Activated CD8-positive, alpha-beta memory T cell treated with anti-CD3 and anti-CD28 coated beads for 48 hours (primary cell): Measurements from ENCODE around the gene CCDC14.
"Not testable (repeated sequence)": the region's sequence is repeated elsewhere in the genome, so short reads cannot be mapped to it uniquely, and the experiment has no call there.

ENCODE experiments used
- DNase-seq, 3 experiments: peaks; one replicate each; pipeline ENCODE4 v3.0.0-alpha.2; 2020; ENCODE audit warnings: low read depth in 2 of 3, low spot score in 2 of 3

The CCDC14 gene

GRCh38 chr3:123966799-123967198, 5.8 kb upstream of the CCDC14 start:
- not testable (repeated sequence) for DNase-seq

GRCh38 chr3:123964793-123965192, 3.8 kb upstream of the CCDC14 start:
- DNase-seq, result not testable (repeated sequence)

- DNase-seq, result no peak
Observed at GRCh38 chr3:123961508-123961856, 453 bp upstream of the CCDC14 start.

GRCh38 chr3:123953735-123954134, 7.3 kb downstream of the CCDC14 start:
- DNase-seq, result no peak

- no peak for DNase-seq
Observed at GRCh38 chr3:123952844-123953520, 8.0 kb downstream of the CCDC14 start.

- DNase-seq, result no peak
Observed at GRCh38 chr3:123951522-123952447, 9.2 kb downstream of the CCDC14 start.

GRCh38 chr3:123949641-123950040, 11.4 kb downstream of the CCDC14 start:
- DNase-seq, result no peak

GRCh38 chr3:123948449-123948848, 12.6 kb downstream of the CCDC14 start:
- no peak for DNase-seq

GRCh38 chr3:123947482-123947881, 13.5 kb downstream of the CCDC14 start:
- DNase-seq, result no peak

- DNase-seq, result no peak
Observed at GRCh38 chr3:123941542-123941941, 19.5 kb downstream of the CCDC14 start.

GRCh38 chr3:123941121-123941520, 19.9 kb downstream of the CCDC14 start:
- DNase-seq, result no peak

GRCh38 chr3:123939706-123940105, 21.3 kb downstream of the CCDC14 start:
- DNase-seq, result no peak

GRCh38 chr3:123936400-123936799, 24.6 kb downstream of the CCDC14 start:
- no peak for DNase-seq

- DNase-seq, result no peak
Observed at GRCh38 chr3:123935830-123936229, 25.2 kb downstream of the CCDC14 start.

GRCh38 chr3:123934250-123934649, 26.8 kb downstream of the CCDC14 start:
- DNase-seq, result no peak

GRCh38 chr3:123930445-123930844, 30.6 kb downstream of the CCDC14 start:
- DNase-seq, result no peak

GRCh38 chr3:123929325-123929724, 31.7 kb downstream of the CCDC14 start:
- no peak for DNase-seq

- no peak for DNase-seq
Observed at GRCh38 chr3:123926396-123926795, 34.6 kb downstream of the CCDC14 start.

- DNase-seq, result no peak
Observed at GRCh38 chr3:123920868-123921267, 40.2 kb downstream of the CCDC14 start.

- DNase-seq, result no peak
Observed at GRCh38 chr3:123920383-123920782, 40.6 kb downstream of the CCDC14 start.

GRCh38 chr3:123919353-123919752, 41.7 kb downstream of the CCDC14 start:
- DNase-seq, result no peak

- no peak for DNase-seq
Observed at GRCh38 chr3:123914829-123915228, 46.2 kb downstream of the CCDC14 start.
